GM19467 (cell line): ENCODE results near the gene CCDC28B.

ENCODE experiments used
- ATAC-seq: cut with Tn5 transposase; IDR thresholded peaks from one replicate; pipeline ENCODE4 v1.9.1; 2021; ENCODE audit warnings: mild to moderate bottlenecking, moderate library complexity; ENCODE audit not compliant: unreplicated experiment

The CCDC28B gene

GRCh38 chr1:32220746-32221580, 20.6 kb downstream of the CCDC28B start:
- ATAC-seq: no peak

GRCh38 chr1:32221581-32221979, 21.2 kb downstream of the CCDC28B start:
- no peak for ATAC-seq

GRCh38 chr1:32221980-32222755, 21.8 kb downstream of the CCDC28B start, which contains the start of the genes EIF3I and TMEM234:
EIF3I (plus strand) TSS chr1:32222407; CDS start chr1:32222442, 35 bp downstream.
TMEM234 (minus strand) TSS chr1:32222353; CDS start chr1:32222322, 31 bp downstream.
- peak; percentile 89 for ATAC-seq

- no peak for ATAC-seq
Observed at GRCh38 chr1:32223683-32224082, 23.3 kb downstream of the CCDC28B start.

GRCh38 chr1:32224285-32224684, 23.9 kb downstream of the CCDC28B start:
- ATAC-seq: no peak

GRCh38 chr1:32228771-32229170, 28.4 kb downstream of the CCDC28B start:
- no peak for ATAC-seq

GRCh38 chr1:32231843-32232432, 31.5 kb downstream of the CCDC28B start:
- ATAC-seq: no peak

GRCh38 chr1:32232558-32233304, 32.3 kb downstream of the CCDC28B start:
- no peak for ATAC-seq

- ATAC-seq: no peak
Observed at GRCh38 chr1:32234792-32235191, 34.4 kb downstream of the CCDC28B start.

GRCh38 chr1:32239337-32239736, 38.9 kb downstream of the CCDC28B start:
- no peak for ATAC-seq

- ATAC-seq: no peak
Observed at GRCh38 chr1:32239790-32240139, 39.4 kb downstream of the CCDC28B start.

- ATAC-seq: no peak
Observed at GRCh38 chr1:32240140-32240951, 40.0 kb downstream of the CCDC28B start.

GRCh38 chr1:32241001-32241763, 40.8 kb downstream of the CCDC28B start:
- no peak for ATAC-seq

GRCh38 chr1:32242341-32242851, 42.0 kb downstream of the CCDC28B start:
- no peak for ATAC-seq

- ATAC-seq: no peak
Observed at GRCh38 chr1:32246888-32247273, 46.5 kb downstream of the CCDC28B start, which contains the start of gene FAM167B. FAM167B (plus strand) TSS chr1:32247222; CDS start chr1:32247422, 200 bp downstream.

- no peak for ATAC-seq
Observed at GRCh38 chr1:32247452-32247851, 47.1 kb downstream of the CCDC28B start.

GRCh38 chr1:32247983-32248889, 47.8 kb downstream of the CCDC28B start:
- ATAC-seq: no peak
